GM12892 (cell line): ENCODE results near the gene KIF1B.
"Not testable (repeated sequence)": the region's sequence is repeated elsewhere in the genome, so short reads cannot be mapped to it uniquely, and the experiment has no call there.

Experiments used
- DNase-seq: peaks from one replicate; pipeline ENCODE4 v3.0.0; 2011; ENCODE audit not compliant: insufficient read length
- FAIRE-seq: peaks from 2 replicates; lab custom pipeline; 2011; peaks lifted over from hg19 to GRCh38; lab: Jason Lieb, UNC
- POLR2A ChIP-seq: IDR thresholded peaks from 2 replicates; pipeline ENCODE4 v1.6.1; 2011; ENCODE audit warnings: low read depth, low read length, control low read depth
- POLR2AphosphoS5 ChIP-seq: IDR thresholded peaks from 2 replicates; pipeline ENCODE4 v1.6.1; 2011; ENCODE audit warnings: low read depth, low read length, control low read depth
- TAF1 ChIP-seq: IDR thresholded peaks from 2 replicates; pipeline ENCODE4 v1.6.1; 2011; ENCODE audit warnings: low read depth, mild to moderate bottlenecking, control low read depth, low read length, borderline replicate concordance

Gene KIF1B

GRCh38 chr1:10389271-10389973 lies 179.1 kb downstream of the KIF1B start:
- DNase-seq (no peak), FAIRE-seq (no peak)

GRCh38 chr1:10396870-10397269 lies 186.5 kb downstream of the KIF1B start:
- FAIRE-seq, result no peak

More at GRCh38 chr1:10389271-10389973, 179.1 kb downstream of the KIF1B start:
- TF ChIP-seq POLR2A, result no peak

GRCh38 chr1:10398278-10398733 lies 187.9 kb downstream of the KIF1B start:
- FAIRE-seq (no peak), DNase-seq (no peak)
- TF ChIP-seq TAF1 (no peak), POLR2A (no peak), POLR2AphosphoS5 (no peak)

More at GRCh38 chr1:10396870-10397269, 186.5 kb downstream of the KIF1B start:
- TF ChIP-seq TAF1 (no peak), POLR2A (no peak), POLR2AphosphoS5 (no peak)
- DNase-seq, result no peak

GRCh38 chr1:10398734-10399443 lies 188.5 kb downstream of the KIF1B start, which contains the start of gene PGD:
Gene PGD (plus strand): TSS chr1:10399064. CDS start chr1:10399118, 54 bp downstream.
- FAIRE-seq, result peak; percentile 94
- DNase-seq, result peak; percentile 99
- TF ChIP-seq POLR2A, result peak; percentile 89
- peak; percentile 81 for TF ChIP-seq POLR2AphosphoS5
- TF ChIP-seq TAF1, result peak; percentile 74

GRCh38 chr1:10399444-10399941 lies 189.1 kb downstream of the KIF1B start:
- no peak for FAIRE-seq
- TF ChIP-seq POLR2A (no peak), POLR2AphosphoS5 (no peak), TAF1 (no peak)
- DNase-seq, result no peak

- DNase-seq (no peak), FAIRE-seq (no peak)
- TF ChIP-seq POLR2AphosphoS5 (no peak), POLR2A (no peak), TAF1 (no peak)
These were observed 189.6 kb downstream of the KIF1B start for GRCh38 chr1:10400013-10400412.

GRCh38 chr1:10401281-10401680 lies 190.9 kb downstream of the KIF1B start:
- TF ChIP-seq POLR2AphosphoS5 (no peak), POLR2A (no peak)
- no peak for FAIRE-seq
- DNase-seq, result no peak

GRCh38 chr1:10402729-10403274 lies 192.4 kb downstream of the KIF1B start:
- no peak for DNase-seq
- TF ChIP-seq POLR2AphosphoS5, result no peak
- TF ChIP-seq POLR2A, result no peak
- TF ChIP-seq TAF1, result no peak
- no peak for FAIRE-seq

GRCh38 chr1:10407201-10407600 lies 196.8 kb downstream of the KIF1B start:
- FAIRE-seq, result no peak

GRCh38 chr1:10415211-10415930 lies 205.0 kb downstream of the KIF1B start:
- FAIRE-seq (no peak), DNase-seq (no peak)
- no peak for TF ChIP-seq TAF1
- no peak for TF ChIP-seq POLR2A
- no peak for TF ChIP-seq POLR2AphosphoS5

More at GRCh38 chr1:10407201-10407600, 196.8 kb downstream of the KIF1B start:
- DNase-seq, result no peak
- TF ChIP-seq TAF1, result no peak
- no peak for TF ChIP-seq POLR2A
- TF ChIP-seq POLR2AphosphoS5, result no peak

GRCh38 chr1:10415967-10416366 lies 205.6 kb downstream of the KIF1B start:
- DNase-seq, FAIRE-seq: not testable (repeated sequence)

- not testable (repeated sequence) for DNase-seq, FAIRE-seq
These were observed 208.4 kb downstream of the KIF1B start for GRCh38 chr1:10418741-10419140.
